Coronary artery (tissue), 2 donors: ENCODE results near the gene BTBD9.
"Not testable (repeated sequence)": the region's sequence is repeated elsewhere in the genome, so short reads cannot be mapped to it uniquely, and the experiment has no call there.

Experiments used
- DNase-seq: peaks from one replicate; pipeline ENCODE4 v3.0.0-alpha.2; 2017; ENCODE audit warnings: low spot score
- H3K27ac ChIP-seq, 2 donors: fragments of 200-600 bp; sonication (generic); one replicate each; pipeline ENCODE4 v1.5.1; 2016 to 2019
- H3K4me3 ChIP-seq: fragments of 200-600 bp; sonication (generic); 2 replicates; pipeline ENCODE4 v1.5.1; 2016; ENCODE audit warnings: mild to moderate bottlenecking, moderate library complexity
- TF ChIP-seq, protein P1 (sequence below): fragments of 200-600 bp; sonication (generic); IDR thresholded peaks from one replicate; pipeline ENCODE4 v1.5.1; 2019; ENCODE audit warnings: antibody characterized with exemption

Gene BTBD9

GRCh38 chr6:38131527-38131965 is 508.2 kb downstream of the BTBD9 start:
- DNase-seq, result no peak
- H3K27ac ChIP-seq, result no peak overlapping the region
- H3K4me3 ChIP-seq, result no peak overlapping the region
- TF ChIP-seq, protein P1, sequence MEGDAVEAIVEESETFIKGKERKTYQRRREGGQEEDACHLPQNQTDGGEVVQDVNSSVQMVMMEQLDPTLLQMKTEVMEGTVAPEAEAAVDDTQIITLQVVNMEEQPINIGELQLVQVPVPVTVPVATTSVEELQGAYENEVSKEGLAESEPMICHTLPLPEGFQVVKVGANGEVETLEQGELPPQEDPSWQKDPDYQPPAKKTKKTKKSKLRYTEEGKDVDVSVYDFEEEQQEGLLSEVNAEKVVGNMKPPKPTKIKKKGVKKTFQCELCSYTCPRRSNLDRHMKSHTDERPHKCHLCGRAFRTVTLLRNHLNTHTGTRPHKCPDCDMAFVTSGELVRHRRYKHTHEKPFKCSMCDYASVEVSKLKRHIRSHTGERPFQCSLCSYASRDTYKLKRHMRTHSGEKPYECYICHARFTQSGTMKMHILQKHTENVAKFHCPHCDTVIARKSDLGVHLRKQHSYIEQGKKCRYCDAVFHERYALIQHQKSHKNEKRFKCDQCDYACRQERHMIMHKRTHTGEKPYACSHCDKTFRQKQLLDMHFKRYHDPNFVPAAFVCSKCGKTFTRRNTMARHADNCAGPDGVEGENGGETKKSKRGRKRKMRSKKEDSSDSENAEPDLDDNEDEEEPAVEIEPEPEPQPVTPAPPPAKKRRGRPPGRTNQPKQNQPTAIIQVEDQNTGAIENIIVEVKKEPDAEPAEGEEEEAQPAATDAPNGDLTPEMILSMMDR, result no peak

GRCh38 chr6:38127284-38127683 is 512.4 kb downstream of the BTBD9 start:
- H3K27ac ChIP-seq, result no peak overlapping the region
- TF ChIP-seq, protein P1, result no peak
- no peak for DNase-seq
- H3K4me3 ChIP-seq, result no peak overlapping the region

DNA sequence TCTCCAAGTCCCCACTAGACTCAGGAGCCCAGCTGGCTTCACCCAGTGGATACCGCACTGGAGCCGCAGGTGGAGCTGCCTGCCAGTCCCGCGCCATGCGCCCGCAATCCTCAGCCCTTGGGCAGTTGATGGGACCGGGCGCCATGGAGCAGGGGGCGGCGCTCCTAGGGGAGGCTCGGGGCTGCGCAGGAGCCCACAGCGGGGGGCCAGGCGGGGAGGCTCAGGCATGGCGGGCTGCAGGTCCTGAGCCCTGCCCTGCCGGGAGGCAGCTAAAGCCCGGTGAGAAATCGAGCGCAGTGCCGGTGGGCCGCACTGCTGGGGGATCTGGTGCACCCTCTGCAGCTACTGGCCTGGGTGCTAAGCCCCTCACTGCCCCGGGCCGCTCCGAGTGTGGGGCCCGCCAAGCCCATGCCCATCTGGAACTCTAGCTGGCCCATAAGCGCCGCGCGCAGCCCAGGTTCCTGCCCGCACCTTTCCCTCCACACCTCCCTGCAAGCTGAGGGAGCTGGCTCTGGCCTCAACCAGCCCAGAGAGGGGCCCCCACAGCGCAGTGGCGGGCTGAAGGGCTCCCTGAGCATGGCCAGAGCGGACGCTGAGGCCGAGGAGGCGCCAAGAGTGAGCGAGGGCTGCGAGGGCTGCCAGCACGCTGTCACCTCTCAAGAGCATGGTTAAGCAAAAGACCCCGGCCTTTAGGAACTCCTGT is 515.4 kb downstream of the BTBD9 start:
- H3K4me3 ChIP-seq, H3K27ac ChIP-seq, DNase-seq: not testable (repeated sequence)

DNA sequence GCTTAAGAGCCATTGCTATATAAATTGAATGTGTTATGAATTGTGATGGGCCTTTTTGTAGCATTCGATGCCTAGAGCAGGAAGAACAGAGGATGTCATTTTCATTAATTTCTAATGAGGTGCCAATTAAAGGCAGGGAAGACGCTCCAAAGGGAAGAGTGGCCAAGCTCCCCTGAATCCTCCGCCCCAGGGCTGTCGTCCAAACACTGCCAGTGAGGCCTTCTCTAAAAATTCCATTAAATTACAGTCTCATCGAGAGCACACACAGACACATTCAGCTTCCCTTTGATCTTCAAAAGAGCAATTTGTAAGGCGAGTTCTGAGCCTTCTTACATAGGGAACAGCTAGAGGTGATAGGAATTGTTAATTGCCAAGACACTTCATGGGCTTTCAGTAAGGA is 520.2 kb downstream of the BTBD9 start:
- Histone ChIP-seq H3K27ac (no peak overlapping the region), H3K4me3 (no peak overlapping the region)
- TF ChIP-seq, protein P1, result no peak
- DNase-seq, result no peak

DNA sequence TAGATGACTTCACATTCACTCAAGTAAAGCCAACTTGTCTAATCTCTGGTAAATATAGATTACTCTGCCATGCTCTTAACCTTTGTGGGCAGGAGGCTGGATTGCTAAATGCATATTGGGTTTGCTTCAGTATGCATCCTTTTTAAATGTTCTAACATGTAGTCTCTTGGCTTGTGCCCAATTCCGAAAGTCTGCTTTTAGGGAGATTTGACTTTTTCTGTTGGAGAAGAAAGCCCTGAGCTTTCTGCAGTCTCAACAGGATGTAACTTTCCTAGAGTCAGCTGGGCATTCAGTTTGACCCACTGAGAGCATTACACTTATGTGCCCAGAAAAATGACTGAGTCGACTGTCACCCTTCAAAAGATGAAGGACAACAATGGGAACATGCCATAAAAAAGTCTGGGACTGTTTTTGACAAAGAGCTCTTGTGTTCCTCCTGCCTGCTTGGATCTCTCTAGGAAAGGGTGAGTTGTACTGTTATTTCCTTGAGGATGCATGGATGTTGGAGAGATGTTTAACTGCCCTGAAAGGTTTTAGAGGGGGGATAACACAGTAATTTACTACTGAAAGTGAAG is 520.9 kb downstream of the BTBD9 start:
- DNase-seq, result no peak
- Histone ChIP-seq H3K4me3 (no peak overlapping the region), H3K27ac (no peak overlapping the region)
- TF ChIP-seq, protein P1, result no peak
